ENCODE measurements around the gene AP1S2. TPM values are rescaled to one million over a fixed set of nuclear protein-coding genes. Genes with fewer than 3 reads are reported as not detected.

The AP1S2 gene
- total and polyA plus RNA-seq, 9 of the 15 experiments (the other 6 are each of a cell fraction or from before 2014, with no cell fraction given), result 11.1 to 64.2 (median 25.8) TPM

DNA sequence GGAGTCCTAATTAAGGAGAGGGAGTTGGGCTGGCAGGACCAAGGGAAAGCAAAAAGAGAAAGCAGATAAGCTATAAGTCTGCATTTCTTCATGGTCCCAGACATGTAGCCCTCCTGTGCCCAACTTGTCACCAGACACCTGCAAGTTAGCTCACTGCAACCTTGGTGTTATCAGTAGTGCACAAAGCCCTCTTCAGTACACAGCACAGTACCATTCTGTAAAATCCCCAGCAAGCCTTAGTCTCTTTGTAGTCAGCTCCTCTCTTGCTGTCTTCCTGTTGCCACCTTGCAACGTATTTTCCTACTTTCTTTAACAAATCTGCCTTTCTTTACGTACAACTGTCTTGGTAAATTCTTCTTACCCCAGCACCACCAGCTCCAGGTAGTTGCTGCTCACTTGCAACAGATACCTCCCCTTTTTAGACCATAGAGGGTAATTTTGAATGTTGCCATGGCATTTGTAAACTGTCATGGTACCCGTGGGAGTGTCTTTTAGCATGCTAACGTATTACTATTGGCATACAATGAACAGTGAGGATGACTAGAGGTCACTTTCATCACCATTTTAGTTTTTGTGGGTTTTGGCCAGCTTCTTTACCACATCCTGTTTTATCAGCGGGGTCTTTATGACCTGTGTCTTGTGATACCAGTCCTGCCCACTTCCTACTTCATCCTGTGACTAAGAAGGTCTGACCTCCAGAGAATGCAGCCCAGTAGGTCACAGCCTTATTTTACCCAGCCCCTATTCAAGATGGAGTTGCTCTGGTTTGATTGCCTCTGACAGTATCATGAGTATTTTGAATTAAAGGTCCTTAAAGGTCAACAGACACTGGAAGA lies 28.3 kb upstream of the AP1S2 start:
- ATAC-seq, result 0 out of 3 replicates have a peak, but pooled peaks have one; percentile 40
- DNase-seq (ENCODE audit: extremely low read depth in 1 of 4, low spot score in 3 of 4), result peak in 1 of 4 experiments; percentile 43
- H4K20me1 ChIP-seq (replicated peaks; ENCODE audit: control insufficient read depth, insufficient read depth, low read length), result no peaks in the 10 kb centered on the region
- H3K4me2 ChIP-seq (ENCODE audit: insufficient read depth, low read length), result peak overlapping the region; percentile 39; the same call in 1 of the 2 replicates
- CTCF ChIA-PET (ENCODE audit: low intra/inter-chr PET ratio), result no interaction called here
- peak overlapping the region; percentile 52 for H2AFZ ChIP-seq (ENCODE audit: low read depth, low read length)
- H3K9ac ChIP-seq (ENCODE audit: insufficient read depth in 1 of 2, low read depth in 2 of 2, low read length in 2 of 2), result no peak overlapping the region
- no peaks in the 10 kb centered on the region for H3K79me2 ChIP-seq (ENCODE audit: control insufficient read depth, insufficient read depth, low read length)
- no peak for FAIRE-seq
- 0% methylated on average over 5 of the region's 5 CpGs for WGBS (ENCODE audit: insufficient coverage, low coverage, missing lambda C conversion rate)
- in situ Hi-C loops (cut with MboI), result no loop called here
- intact Hi-C loops (cut with micrococcal nuclease), result no loop called here
- BruUV-seq (replicated peaks), result no TSS peak
- H3K9me3 ChIP-seq (replicated peaks; ENCODE audit: control insufficient read depth, insufficient read depth, low read depth, low read length), result no peaks in the 10 kb centered on the region
- H3K4me3 ChIP-seq, result no peak overlapping the region
- H3K27me3 ChIP-seq (ENCODE audit: control insufficient read depth in 2 of 2, insufficient read depth in 2 of 2, low read length in 2 of 2), result no peaks in the 10 kb centered on the region; a peak in 1 of 5 replicates
- H3K27ac ChIP-seq (ENCODE audit: extremely low read depth, low read depth, low read length), result peak overlapping the region; percentile 57; the same call in 2 of the 3 replicates
- peaks cover 0 to 5% of the 10 kb centered on the region in 2 experiments; a peak in 2 of 5 replicates for H3K4me1 ChIP-seq (replicated peaks in 1 of 2; ENCODE audit: control insufficient read depth in 2 of 2, insufficient read depth in 2 of 2, low read length in 2 of 2)
- no peaks in the 10 kb centered on the region for H3K36me3 ChIP-seq (ENCODE audit: control insufficient read depth, insufficient read depth, low read length)
- no peaks in the 10 kb centered on the region for H3K9me1 ChIP-seq (ENCODE audit: control insufficient read depth, insufficient read depth, low read length)
- POLR2A ChIA-PET, result no interaction called here
- TF ChIP-seq ZNF143 (CRISPR knock-in tag; IDR thresholded peaks at IDR 0.05) (no peak), GTF2E2 (tag; IDR thresholded peaks at IDR 0.05) (peak; percentile 88), CUX1 (CRISPR knock-in tag; IDR thresholded peaks at IDR 0.05) (peak; percentile 90)
